HG02870 (cell line): ENCODE results near the gene MUC5B.
"Not testable (repeated sequence)": the region's sequence is repeated elsewhere in the genome, so short reads cannot be mapped to it uniquely, and the experiment has no call there.

ENCODE experiments used
- ATAC-seq: cut with Tn5 transposase; IDR thresholded peaks from one replicate; pipeline ENCODE4 v1.9.1; 2021; ENCODE audit warnings: mild to moderate bottlenecking, moderate library complexity; ENCODE audit not compliant: unreplicated experiment

MUC5B gene

GRCh38 chr11:1244557-1244956 is 21.7 kb downstream of the MUC5B start:
- not testable (repeated sequence) for ATAC-seq

- not testable (repeated sequence) for ATAC-seq
These were observed 22.9 kb downstream of the MUC5B start for GRCh38 chr11:1245717-1246116.

GRCh38 chr11:1246301-1246700 is 23.4 kb downstream of the MUC5B start:
- not testable (repeated sequence) for ATAC-seq

GRCh38 chr11:1247026-1247425 is 24.2 kb downstream of the MUC5B start:
- ATAC-seq = not testable (repeated sequence)

GRCh38 chr11:1248951-1249350 is 26.1 kb downstream of the MUC5B start:
- ATAC-seq = not testable (repeated sequence)

DNA sequence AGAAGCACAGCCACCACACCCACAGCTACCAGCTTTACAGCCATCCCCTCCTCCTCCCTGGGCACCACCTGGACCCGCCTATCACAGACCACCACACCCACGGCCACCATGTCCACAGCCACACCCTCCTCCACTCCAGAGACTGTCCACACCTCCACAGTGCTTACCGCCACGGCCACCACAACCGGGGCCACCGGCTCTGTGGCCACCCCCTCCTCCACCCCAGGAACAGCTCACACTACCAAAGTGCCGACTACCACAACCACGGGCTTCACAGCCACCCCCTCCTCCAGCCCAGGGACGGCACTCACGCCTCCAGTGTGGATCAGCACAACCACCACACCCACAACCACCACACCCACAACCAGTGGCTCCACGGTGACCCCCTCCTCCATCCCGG is 27.5 kb downstream of the MUC5B start:
- ATAC-seq = not testable (repeated sequence)

- no peak for ATAC-seq
These were observed 28.4 kb downstream of the MUC5B start for GRCh38 chr11:1251236-1251770.

DNA sequence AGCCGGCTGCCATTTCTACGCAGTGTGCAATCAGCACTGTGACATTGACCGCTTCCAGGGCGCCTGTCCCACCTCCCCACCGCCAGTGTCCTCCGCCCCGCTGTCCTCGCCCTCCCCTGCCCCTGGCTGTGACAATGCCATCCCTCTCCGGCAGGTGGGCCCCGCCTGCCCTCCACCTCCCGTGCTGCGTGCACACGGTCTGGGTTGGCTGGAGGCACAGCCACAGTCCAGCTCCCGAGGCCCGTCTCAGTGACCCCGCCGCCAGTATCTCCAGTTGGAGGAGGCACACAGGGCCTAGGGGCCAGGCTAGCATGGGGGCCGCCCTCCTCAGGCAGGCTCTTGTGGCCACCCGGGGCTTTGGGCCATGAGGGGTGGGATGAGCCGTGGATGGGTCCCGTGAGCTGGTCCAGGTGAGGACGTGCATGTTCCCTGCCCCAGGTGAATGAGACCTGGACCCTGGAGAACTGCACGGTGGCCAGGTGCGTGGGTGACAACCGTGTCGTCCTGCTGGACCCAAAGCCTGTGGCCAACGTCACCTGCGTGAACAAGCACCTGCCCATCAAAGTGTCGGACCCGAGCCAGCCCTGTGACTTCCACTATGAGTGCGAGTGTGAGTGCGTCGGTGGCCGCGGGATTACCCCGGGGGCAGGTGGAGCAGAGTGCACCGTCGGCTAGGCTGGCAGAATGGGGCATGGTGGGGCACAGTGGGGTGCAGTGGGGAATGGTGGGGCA is 29.7 kb downstream of the MUC5B start:
- no peak for ATAC-seq

DNA sequence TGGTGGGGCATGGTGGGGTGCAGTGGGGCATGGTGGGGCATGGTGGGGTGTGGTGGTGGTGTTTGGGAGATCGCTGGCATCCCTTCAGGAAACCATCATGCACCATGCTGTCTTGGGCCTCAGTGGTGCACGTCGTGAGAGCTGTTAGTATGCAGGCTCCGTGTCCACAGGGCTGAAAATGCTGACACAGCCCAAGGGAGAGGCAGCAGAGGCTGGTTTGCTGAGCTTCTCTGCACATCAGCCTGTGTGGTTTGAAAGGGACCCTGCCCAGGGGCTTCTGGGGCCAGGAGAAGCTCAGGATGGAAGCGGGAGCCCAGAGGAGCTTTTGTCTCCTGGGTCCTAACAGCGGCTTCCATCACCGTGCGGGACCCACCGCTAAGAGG is 30.2 kb downstream of the MUC5B start:
- no peak for ATAC-seq

DNA sequence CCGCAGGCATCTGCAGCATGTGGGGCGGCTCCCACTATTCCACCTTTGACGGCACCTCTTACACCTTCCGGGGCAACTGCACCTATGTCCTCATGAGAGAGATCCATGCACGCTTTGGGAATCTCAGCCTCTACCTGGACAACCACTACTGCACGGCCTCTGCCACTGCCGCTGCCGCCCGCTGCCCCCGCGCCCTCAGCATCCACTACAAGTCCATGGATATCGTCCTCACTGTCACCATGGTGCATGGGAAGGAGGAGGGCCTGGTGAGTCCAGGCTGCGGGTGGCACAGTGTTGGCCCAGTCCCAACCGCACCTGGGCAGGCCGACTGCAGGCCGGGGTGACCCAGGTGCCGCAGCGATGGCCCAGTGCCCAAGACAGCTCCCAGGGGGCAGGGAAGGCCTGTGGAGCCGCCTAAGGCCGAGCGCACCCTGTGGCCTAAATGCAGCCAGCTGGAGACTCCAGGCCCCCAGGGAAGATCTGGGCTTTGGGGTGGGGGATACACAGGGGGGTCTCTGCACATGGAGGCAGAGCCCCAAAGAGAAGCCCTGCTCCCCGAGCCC is 31.3 kb downstream of the MUC5B start:
- no peak for ATAC-seq

GRCh38 chr11:1254733-1255132 is 31.9 kb downstream of the MUC5B start:
- no peak for ATAC-seq

GRCh38 chr11:1255151-1255550 is 32.3 kb downstream of the MUC5B start:
- ATAC-seq = no peak

DNA sequence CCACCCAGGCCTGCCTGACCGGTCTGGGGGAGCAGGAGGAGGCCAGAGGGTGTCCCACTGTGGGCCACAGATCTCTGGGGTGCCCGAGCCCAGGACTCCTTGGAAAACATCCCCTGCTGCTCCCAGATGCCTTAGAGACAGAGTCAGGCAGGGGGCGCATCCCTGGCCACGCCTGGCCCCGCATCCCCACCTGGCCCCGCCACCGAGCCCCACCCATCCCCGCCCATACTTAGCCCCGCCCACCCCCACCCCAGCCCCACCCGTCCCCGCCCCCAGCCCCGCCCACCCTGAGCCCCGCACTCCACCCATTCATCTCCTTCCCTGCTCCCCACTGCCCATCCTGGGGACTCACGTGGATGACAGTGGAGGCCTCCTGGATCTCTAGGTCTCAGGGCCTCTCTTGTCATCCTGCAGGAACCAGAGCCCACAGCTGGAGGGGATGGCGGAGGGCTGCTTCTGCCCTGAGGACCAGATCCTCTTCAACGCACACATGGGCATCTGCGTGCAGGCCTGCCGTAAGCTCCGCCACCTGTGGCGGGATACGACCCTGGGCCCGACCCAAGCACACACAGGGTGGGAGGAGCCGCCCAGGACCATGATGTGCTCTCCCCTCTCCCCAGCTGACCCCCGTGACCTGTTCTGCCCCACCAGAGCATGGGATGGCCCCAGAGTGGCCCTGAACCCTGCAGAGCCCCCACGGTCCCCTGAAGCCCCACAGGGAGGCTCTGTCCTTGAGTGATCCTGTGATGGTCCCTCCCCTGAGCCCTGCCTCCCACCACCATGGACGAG is 33.6 kb downstream of the MUC5B start:
- no peak for ATAC-seq

DNA sequence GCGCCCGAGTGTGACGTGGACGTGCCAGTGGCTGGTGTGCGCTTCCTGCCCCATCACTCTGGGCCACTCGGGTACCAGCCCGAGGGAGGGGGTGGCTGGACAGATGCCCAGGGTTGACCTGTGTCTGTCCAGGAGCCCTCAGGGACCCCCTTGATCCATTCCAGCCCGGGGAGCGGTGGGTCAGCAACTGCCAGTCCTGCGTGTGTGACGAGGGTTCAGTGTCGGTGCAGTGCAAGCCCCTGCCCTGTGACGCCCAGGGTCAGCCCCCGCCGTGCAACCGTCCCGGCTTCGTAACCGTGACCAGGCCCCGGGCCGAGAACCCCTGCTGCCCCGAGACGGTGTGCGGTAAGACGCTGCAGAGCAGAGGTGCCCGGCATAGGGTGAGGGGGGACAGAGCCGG is 34.5 kb downstream of the MUC5B start:
- ATAC-seq = no peak

DNA sequence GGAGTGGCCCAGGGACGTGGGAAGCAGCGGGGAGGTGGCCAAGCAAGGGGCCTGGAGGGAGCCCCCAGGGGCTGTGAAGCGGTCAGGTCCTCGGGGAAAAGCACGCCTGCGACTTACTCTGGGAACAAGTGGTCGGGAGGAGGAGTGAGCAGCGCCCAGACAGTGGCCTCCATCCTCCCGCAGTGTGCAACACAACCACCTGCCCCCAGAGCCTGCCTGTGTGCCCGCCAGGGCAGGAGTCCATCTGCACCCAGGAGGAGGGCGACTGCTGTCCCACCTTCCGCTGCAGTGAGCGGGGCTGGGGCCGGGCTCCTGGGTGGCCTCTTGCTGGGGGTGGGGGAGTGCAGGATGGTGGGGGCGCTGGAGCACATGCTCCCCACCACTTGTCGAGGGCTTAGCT is 35.0 kb downstream of the MUC5B start:
- ATAC-seq = no peak

DNA sequence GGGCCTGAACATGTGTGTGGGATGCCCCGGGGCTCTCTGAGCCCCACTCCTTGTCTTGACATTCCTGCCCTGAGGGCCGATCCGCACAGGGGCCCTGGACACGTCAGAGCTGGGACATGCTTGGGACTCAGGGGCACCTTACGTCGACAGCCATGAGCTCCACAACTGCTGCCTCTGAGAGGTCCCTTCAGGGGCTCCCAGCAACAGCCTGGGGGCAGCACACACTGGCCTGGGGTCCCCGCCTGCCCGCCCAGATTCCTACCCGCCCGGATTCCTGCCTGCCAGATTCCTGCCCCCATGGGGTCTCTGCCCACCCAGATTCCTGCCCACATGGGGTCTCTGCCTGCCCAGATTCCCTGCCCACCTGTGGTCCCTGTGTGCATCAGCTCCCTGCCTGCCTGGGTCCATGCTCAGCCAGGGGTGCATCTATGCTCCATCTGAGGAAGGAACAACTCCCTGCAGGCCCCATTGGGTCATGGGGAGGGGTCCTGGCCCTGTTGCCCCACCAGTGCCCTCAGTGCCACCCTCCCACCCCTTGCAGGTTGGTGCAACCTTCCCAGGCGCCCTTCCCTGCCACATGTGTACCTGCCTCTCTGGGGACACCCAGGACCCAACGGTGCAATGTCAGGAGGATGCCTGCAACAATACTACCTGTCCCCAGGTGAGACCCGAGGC is 35.7 kb downstream of the MUC5B start:
- ATAC-seq = no peak

- no peak for ATAC-seq
These were observed 36.2 kb downstream of the MUC5B start for GRCh38 chr11:1259076-1259461.

DNA sequence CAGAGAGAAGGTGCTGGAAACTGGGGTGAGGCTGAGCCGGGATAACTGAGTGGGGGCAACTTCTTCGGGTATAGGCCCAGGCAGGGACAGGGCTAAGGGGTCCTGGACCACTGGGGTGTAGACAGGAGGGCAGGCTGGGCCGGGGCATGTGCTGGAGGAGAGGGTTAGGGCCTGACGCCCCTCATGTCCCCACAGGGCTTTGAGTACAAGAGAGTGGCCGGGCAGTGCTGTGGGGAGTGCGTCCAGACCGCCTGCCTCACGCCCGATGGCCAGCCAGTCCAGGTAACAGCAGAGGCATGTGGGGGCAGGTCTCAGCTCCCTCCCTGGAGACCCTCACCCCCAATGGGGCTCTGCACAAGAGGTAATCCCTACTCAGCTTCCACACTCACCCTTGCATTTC is 36.7 kb downstream of the MUC5B start:
- no peak for ATAC-seq

DNA sequence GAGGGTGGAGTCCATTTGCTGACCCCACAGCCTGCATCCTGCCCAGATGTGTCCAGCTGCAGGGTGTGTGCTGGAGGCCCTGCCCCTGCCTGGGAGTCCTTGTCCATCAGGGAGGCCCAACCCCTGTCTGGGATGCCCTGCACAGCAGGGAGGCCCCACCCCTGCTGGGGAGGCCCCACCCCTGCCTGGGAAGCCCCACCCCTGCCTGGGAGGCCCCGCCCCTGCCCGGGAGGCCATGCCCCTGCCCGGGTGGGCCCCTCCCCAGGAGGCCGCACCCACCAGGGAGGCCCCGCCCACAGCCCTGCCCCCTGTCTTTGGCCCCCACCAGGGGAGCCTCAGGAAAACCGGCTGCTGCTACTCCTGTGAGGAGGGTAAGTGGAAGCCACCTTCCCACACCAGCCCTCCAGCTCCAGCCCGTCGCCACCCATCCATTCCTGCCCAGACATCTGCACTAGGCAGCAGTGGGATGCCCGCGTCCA is 37.2 kb downstream of the MUC5B start:
- ATAC-seq = no peak

DNA sequence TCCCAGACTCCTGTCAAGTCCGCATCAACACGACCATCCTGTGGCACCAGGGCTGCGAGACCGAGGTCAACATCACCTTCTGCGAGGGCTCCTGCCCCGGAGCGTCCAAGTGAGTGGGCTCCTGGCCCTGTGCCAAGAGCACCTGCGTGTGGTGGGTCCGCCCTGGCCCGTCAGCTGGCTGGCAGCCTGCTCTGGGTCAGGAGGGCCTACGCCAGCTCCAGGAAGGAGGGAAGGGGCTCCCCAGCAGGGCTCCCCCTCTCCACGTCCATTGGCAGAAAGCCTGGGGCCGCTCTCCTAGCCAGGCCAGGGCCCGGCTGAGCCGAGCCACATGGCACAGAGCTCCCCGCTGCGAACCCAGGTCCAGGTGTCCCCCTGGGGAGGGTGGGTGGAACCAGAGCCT is 37.8 kb downstream of the MUC5B start:
- no peak for ATAC-seq
